Measurements from ENCODE around the gene NELFB.
A peak's percentile ranks its signal among the peaks of the same experiment; 100 is the strongest.

The NELFB gene

DNA sequence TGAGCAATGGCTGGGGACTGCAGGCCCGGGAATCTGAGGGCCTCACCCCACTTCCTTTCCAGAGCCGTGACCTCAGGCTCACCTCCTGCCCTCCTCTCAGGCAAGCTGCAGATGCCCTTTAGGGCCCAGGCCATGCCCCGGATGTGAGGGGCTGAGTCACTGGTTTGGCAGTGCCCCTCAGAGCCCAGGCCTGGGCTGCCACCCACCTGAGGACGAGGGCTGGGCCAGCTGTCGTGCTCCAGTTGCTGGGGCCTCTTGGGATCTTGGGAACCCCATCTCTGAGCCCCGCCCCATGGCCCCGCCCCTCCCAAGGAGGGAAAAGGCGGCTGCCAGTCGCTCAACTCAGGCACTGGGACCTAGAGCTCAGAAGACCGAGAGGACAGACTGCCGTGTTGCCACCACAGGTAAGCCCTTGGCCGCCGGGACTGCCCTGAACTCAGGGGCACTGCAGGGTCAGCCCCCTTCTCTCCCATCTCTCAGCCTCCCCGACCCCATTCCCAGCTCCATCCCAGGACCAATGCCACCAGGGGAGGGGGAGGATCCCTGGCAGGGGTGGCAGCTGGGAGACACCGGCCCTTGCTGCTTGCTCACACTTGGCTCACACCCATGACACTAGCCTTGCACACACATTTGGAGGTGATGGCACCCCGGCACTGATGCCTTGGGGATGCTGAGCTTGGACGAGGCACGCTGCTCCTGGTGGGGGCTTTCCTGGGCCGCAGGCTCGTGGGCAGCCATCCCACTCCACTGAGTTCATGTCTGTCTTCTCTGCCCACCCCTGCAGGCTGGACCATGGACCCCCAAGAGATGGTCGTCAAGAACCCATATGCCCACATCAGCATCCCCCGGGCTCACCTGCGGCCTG, 30.1 kb upstream of the NELFB start, which contains the start of gene CYSRT1:
Gene CYSRT1, plus strand, starts transcription at position 345 of the 865 bp plus-strand sequence. Its CDS starts 448 bp downstream, at position 793.
- DNase-seq, result no peak

DNA sequence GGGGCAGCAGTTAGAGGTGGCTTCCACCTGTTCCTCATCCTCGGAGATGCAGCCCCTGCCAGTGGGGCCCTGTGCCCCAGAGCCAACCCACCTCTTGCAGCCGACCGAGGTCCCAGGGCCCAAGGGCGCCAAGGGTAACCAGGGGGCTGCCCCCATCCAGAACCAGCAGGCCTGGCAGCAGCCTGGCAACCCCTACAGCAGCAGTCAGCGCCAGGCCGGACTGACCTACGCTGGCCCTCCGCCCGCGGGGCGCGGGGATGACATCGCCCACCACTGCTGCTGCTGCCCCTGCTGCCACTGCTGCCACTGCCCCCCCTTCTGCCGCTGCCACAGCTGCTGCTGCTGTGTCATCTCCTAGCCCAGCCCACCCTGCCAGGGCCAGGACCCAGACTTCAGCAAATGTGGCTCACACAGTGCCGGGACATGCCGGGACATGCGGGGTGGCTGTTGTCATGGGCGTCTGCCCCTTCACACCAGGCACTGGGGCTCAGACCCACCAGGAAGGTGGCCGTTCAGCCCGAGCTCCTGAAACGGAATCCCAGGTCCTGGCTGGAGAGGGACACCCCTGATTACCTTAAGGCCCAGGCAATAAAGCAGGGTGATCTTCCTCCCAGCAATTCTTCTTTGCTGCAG, 29.3 kb upstream of the NELFB start:
- no peak for DNase-seq

DNA sequence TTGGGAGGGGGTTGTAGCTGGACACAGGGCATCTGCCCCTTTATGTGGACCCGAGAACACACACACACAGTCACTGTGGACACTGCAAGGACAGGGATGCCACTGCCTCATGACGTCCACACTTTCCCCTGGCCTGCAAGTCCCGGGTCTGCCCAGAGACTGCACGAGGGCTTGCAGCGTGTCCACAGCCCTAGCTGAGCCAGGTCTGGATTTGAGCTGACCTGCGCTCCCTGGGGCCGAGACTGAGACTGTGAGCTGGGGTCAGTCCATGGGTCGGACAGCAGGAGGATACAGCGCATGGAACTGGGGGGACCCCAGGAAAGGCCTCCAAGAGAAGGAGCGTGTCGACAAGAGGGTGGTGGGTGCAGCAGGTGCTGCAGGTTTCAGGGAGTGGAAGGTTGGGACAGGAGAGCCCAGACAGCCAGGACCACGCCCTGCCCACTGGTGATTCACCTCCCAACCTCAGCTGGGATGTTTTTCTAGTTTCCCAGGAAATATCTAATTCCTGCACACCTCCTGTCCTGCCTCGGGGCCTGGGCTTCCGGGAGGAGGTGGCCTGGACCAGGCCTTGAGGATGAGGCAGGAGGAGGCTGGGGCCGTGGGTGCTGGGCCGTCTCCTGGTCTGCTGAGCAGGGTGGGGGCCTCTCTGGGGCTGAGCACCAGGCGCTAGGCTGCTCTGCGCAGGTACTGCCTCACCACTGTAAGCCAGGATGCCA, 28.6 kb upstream of the NELFB start:
- DNase-seq, result no peak

DNA sequence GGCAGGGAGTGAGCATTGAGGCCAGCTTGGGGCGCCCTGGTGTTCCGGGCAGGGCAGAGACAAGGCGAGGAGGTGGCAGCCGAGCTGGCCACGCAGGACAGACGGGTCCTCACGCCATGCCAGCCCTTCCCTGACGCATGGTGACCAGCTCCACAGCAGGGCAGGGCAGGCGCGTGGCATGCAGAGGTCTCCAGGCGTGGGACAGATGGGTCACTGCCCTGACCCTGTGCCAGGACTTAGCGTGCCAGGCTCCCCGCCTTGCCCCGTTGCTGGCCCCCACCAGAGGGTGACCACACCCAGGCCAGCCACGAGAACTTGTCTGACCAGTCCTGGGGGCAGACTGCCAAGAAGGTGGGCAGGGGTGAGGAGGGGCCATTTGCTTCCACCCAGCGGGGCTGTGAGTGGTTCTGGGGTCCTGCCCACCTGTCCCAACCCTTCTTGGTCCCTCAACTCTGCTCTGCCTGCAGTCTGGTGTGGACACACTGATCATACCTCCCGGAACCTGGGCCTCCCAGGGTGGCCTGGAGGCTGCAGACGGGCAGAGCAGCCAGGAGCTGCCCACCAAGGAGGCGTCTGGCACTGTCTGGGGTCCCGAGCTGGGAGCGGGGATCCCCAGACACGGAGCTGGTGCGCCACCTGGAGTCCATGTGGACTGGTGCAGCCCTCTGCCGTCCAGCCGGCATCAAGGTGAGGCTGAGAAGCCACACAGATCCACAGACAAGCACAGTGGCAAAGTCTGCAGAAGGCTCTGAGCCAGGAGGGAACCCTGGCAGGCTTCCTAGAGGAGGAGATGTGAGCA, 27.9 kb upstream of the NELFB start, which contains the start of gene RNF224:
Gene RNF224, plus strand, starts transcription at position 449 of the 799 bp plus-strand sequence. CDS start 834 bp downstream, outside the sequence.
- DNase-seq, result peak; percentile 83

DNA sequence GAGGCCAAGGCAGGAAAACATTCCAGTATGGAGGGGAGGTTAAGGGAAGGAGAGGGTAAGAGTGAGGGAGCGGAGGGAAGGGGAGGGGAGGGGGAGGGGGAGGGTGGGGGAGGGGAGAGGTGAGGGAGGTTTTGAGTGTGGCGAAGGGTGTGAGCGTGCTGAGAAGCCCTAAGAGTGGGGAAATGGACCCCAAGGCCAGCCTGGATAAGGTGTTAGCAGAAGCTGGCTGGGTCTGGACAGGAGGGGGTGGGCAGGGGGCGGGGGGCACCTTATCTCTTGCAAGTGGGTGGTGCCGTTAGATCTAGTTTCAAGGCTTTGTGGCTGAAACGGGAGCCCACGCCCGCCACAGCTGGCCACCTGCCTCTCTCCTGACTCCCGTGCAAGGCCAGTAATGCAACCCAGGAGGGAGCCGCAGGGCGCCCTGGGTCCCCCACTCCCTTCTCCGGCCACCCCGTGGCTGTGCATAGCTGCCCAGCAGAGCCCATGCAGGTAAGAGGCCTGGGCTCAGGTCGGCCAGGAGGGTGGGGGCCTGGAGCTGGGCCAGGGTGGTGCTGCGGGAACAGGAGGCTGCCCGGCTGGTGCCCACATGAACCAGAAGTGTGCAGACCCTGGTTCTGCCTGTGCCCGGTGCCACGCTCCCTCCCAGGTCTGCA, 27.1 kb upstream of the NELFB start:
- DNase-seq, result no peak

DNA sequence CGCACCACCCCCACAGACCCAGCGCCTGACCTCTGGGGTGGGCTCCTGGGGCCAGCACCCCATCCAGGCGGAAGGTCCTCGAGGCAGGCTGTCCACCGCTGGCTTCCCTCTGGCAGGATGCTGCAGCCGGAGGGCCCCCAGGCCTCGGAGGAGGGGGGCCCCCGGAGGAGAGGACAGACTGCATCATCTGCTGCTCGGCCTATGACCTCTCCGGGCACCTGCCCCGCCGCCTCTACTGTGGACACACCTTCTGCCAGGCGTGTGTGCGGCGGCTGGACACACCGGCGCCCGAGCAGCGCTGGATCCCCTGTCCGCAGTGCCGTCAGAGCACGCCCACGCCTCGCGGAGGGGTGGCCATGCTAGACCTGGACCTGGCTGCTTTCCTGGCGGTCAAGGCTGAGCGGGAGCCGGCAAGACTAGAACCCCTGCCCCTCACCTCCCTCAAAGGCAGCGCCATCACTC, 26.6 kb upstream of the NELFB start:
- no peak for DNase-seq

DNA sequence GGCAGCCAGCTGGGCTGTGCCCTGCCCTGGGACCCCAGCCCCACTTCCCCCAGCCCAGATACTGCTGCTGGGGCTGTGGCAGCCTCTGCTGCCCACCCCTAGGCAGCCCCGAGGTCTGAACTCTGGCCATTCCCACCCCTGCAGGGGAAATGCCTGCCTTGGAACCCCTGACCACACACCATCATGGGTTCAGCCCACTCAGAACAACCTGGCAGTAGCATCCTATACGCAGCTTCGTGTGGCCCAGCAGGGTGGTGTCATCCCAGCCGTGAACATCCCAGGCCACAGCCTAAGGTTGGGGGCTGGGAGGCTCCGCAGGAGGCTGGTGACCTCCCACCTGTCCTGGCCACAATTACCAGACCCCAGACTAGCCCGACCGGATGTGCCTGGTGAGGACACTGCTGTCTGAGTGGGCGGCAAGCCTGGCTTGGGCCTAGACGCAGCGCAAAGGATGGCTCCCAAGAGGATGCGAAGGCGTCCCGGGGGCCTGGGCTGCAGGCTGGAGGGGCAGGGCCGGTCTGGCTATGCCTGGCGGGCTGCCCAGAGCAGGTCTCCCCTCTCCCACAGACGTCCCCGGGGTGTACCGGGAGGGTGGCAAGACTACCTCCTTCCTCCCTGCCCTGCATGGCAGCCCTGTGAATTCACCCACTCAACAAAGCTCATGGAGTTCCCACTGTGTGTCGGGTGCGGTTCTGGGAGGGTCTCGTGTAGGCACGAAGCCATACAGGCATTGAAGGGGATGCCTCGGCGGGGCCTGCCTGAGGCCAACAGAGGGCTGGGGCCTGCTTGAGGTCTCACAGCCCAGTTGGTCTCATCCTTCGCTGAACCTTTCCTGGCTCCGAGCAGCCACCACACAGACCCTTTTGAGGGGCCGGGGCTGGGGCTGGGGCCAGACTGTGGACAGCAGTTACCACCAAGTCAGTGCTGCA, 25.9 kb upstream of the NELFB start:
- no peak for DNase-seq

DNA sequence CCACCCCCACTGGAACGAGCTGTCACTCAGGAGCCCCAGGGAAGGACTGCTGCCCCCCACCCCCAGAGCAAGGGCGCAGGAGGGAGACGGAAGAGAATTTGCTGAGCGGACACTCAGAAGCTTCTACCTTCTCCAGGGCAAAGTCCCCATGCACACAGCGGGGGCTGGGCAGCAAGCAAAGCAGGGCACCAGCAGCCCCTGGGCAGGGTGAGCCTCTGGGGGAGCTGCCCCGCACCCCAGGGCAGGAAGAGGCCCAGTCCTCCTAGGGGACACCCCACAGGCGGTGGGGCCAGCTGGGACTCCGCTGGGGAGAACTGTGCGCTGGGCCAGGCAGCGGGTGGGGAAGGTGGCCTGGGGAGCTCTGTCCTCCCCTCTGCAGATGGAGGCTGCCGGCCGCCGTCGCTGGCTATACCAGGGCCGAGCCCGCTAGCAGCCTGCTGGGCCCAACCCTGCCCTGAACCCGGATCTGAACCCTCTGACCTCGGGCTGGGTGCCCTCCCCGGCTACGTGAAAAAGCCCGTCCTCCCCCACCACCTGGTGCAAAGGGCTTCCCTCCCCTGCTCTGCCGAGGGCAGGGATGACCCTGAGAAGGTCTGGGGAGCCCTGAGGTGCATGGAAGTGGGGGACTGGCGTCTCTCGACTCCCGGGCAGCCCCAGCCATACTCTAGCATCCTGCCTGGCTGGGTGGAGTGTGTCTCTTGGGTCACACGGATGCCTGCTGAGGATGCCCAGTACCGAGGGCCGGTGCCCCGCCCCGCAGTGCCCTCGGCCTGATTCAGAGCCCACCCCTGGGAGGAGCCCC, 25.0 kb upstream of the NELFB start:
- DNase-seq, result no peak

DNA sequence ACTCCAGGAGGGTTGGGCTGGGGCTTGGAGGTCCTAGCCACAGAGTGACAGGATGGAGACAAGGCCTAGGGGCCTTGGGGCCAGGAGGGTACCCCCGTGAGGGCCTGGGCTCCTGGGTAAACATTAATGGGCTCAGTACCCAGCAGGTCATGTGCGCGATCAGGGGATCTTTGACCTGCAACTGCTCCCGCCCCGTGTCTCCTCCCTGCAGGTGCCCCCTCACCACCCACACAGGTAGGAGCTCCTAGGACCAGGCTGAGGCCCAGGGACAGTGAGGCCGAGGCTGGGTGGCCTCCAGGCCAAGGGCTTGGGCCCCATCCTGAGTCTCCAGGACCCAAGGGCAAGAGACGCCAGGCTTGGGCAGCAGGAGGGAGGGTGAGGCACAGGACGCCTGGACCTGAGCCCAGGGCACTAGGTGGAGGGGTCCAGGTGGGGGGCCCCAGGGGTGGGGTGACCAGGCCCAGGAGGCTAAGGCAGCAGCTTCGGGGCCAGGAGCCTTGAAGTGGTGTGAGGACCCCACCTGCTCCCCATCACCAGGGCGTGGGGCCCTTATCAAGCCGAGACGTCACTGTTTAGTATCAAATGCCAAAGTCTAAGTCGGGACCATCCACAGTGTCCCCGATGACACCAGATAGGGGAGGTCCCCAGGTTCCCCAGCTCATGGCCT, 24.3 kb upstream of the NELFB start, which contains the start of gene SLC34A3:
Gene SLC34A3, plus strand, starts transcription at position 197 of the 667 bp plus-strand sequence. CDS start 802 bp downstream, outside the sequence.
- no peak for DNase-seq

DNA sequence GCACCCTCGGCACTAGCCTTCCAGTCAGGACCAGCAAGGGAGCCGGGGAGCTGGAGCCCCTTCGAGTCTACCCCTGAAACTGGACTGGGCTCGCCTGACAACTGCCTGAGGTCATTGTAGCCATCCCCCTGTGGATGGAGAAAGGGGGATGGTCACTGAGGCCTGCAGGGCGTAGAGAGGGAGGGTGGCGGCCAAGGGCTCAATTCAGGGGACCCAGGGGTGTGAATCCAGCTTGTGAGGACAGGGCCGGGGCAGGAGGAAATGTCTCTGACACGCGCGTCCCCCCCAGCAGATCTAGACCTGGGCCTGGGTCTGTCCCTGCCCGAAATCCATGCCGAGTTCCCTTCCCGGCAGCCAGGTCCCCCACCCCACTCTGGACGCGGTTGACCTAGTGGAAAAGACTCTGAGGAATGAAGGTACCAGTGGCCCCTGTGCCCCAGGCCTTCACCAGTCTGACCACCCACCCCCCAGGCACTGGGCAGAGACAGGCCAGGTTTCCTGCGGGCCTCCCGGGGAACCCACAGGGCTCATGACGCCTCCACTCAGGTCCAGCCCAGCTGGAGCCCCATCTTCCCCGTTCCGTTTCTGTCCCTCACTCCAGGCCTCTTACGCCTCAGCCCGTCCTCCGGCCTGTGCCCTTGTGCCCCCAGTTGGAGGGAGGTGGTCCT, 23.6 kb upstream of the NELFB start:
- no peak for DNase-seq

DNA sequence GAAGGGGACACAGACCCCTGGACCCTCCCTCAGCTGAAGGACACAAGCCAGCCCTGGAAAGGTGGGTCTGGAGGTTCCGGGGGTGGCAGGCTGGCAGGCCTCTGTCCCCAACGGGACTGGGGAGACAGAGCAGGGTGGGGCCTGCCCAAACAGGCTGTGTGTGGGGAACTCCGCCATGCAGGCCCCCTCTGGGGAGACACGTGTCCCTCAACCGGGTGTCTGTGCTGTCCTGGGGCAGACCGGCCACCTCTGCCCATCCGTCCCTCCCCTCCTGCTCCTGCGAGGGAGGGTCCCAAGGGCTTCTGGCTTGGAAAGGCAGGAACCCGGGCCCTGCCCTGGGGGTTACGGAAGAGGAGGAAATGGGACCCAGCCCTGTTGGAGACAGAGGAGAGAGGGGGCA, 23.0 kb upstream of the NELFB start:
- no peak for DNase-seq

DNA sequence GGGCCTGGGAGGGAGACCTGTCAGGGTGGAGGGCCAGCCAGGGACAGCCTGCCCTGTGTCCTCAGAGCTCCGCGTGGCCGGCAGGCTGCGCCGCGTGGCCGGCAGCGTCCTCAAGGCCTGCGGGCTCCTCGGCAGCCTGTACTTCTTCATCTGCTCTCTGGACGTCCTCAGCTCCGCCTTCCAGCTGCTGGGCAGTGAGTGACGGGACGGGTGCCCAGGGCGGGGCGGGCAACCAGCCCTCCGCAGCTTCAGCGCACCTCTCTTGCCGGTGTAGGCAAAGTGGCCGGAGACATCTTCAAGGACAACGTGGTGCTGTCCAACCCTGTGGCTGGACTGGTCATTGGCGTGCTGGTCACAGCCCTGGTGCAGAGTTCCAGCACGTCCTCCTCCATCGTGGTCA, 22.6 kb upstream of the NELFB start:
- no peak for DNase-seq

DNA sequence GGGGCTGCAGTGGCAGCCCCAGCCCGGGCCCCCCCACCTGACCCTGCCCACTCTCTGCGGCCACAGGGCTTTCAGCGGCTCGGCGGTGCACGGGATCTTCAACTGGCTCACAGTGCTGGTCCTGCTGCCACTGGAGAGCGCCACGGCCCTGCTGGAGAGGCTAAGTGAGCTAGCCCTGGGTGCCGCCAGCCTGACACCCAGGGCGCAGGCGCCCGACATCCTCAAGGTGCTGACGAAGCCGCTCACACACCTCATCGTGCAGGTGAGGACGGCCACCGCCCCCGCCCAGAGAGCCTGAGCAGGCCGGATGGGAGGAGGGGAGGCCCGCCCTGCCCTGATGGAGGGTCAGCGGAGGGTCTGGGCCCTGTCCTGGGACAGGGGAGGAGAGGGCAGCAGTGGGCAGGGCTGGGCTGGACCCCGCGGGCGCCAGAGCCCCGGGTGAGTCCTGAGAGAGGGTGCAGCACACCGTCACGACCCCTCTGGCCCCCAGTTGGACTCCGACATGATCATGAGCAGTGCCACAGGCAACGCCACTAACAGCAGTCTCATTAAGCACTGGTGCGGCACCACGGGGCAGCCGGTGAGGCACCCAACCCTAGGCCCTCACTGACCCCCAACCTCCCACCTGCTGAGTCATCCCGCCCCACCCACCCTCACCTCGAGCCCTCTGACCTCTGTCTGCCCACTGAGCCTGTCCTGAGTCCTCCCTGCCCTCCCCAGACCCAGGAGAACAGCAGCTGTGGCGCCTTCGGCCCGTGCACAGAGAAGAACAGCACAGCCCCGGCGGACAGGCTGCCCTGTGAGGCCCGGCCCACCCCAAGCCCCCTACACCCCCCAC, 21.8 kb upstream of the NELFB start:
- no peak for DNase-seq

DNA sequence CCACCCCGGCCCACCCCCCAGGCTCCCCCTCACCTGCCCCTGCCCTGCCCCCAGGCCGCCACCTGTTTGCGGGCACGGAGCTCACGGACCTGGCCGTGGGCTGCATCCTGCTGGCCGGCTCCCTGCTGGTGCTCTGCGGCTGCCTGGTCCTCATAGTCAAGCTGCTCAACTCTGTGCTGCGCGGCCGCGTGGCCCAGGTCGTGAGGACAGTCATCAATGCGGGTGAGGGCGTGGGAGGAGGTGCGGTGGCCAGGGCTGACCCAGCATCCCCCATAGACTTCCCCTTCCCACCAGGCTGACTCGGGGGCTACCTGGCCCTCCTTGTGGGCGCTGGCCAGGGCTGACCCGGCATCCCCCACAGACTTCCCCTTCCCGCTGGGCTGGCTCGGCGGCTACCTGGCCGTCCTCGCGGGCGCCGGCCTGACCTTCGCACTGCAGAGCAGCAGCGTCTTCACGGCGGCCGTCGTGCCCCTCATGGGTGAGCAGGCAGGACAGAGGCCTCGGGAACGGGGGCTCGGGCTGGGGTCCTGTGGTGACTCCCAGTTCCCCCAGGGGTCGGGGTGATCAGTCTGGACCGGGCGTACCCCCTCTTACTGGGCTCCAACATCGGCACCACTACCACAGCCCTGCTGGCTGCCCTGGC, 21.0 kb upstream of the NELFB start:
- no peak for DNase-seq

DNA sequence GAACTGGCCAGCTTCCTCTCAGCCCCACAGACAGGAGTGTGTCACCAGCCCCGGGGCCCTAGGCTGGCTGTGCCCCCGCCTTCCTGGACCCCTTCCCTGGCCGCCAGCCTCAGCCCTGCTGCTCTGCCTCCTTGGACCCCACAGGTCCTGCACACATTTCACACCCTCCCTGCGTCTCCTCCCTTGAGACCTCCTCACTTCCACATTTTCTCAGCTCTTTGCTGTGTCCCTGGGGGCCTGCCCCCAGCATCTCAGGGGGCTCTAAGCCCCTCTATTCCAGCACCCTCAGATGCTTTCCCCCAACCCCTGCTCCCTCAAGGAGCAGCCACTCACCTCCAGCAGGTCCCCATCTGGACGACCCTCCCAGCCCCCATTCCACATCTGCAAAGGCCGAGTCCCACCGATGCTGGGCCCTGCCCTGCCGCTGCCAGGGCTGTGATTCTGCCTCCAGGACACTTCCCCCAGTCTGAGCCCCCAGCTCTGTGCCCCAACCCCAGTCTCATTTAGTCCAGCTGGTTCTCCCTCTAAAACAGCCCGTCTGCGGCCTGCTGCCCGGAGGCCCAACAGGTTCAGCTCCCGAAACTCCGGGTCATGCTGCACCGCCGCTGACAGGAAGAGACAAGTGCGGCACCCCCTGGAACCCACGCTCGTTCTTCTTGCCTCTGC, 20.2 kb upstream of the NELFB start:
- DNase-seq, result no peak

DNA sequence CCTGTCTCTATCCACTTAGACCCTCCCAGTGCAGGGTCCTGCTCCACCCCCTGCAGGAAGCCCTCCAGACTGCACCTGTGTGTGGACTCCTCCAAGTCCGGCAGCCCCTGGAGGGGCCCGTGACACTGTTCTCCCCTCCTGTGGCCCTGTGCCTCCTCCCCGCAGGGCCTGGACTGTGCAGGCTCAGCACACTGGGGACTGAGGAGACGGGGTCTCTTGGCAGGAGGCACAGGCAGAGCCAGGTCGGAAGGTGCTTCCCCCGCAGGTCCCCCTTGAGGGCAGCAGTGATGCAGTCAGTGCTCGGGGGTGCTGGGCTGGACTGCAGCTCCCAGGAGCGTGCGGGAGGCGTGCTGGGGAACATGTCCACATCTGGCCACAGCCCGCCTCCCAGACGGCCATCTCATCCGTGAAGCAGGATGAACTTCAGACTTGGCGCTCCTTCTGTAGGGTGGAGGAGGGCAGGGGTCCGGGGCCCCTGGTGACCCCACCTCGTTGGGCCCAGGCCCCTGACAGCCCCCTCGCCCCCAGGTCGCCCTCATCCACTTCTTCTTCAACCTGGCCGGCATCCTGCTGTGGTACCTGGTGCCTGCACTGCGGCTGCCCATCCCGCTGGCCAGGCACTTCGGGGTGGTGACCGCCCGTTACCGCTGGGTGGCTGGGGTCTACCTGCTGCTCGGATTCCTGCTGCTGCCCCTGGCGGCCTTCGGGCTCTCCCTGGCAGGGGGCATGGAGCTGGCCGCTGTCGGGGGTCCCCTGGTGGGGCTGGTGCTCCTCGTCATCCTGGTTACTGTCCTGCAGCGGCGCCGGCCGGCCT, 19.5 kb upstream of the NELFB start:
- no peak for DNase-seq

All from activated naive CD4-positive, alpha-beta T cell treated with anti-CD3 and anti-CD28 coated beads, Interleukin-2, amount 50 U/mL, for 16 hours (primary cell).